Motor neuron (in vitro differentiated cells): ENCODE measurements around the gene ARHGAP40. TPM values are rescaled to one million over a fixed set of nuclear protein-coding genes. Genes with fewer than 3 reads are reported as not detected.
A peak's percentile ranks its signal among the peaks of the same experiment; 100 is the strongest.

Source experiments
- ATAC-seq, 8 experiments: fragments of 200-7000 bp; cut with Tn5 transposase; replicated peaks in 6 of 8; 2 replicates each; pipeline ENCODE4 v1.8.0; 2021; ENCODE audit warnings: mild to moderate bottlenecking in 8 of 8, moderate library complexity in 8 of 8
- H3K27ac ChIP-seq, 2 donors: fragments of 250-450 bp; sonication (Bioruptor Pico); 2 replicates each; pipeline ENCODE4 v1.9.0; 2021; ENCODE audit warnings: antibody characterized with exemption in 2 of 2, mild to moderate bottlenecking in 2 of 2, moderate library complexity in 1 of 2
- H3K4me1 ChIP-seq, 2 donors: fragments of 250-450 bp; sonication (Bioruptor Pico); replicated peaks in 1 of 2; 2 replicates each; pipeline ENCODE4 v1.6.1; 2021; ENCODE audit warnings: antibody characterized with exemption in 2 of 2, mild to moderate bottlenecking in 2 of 2, moderate library complexity in 1 of 2
- H3K4me3 ChIP-seq, 5 donors: fragments of 250-450 bp; sonication (Bioruptor Pico); 2 replicates each; pipeline ENCODE4 v1.9.0; 2021; ENCODE audit warnings: antibody characterized with exemption in 5 of 5, mild to moderate bottlenecking in 5 of 5, moderate library complexity in 4 of 5
- WGBS, 10 experiments: fragments of 450-650 bp; shearing (Covaris generic); methylation state at CpG; one replicate each; pipeline ENCODE4 v1.0.0; 2022; 5-methylcytosine and 5-hydroxymethylcytosine counted together
- in situ Hi-C, 9 experiments: fragments of 400-800 bp; cut with MboI; loops; one replicate each; pipeline ENCODE4 v1.15.0; 2021; ENCODE audit warnings: low sequenced_read_pairs in 9 of 9, low pct_unique_long_range_greater_than_20kb in 2 of 9; ENCODE audit not compliant: unreplicated experiment in 9 of 9
- total RNA-seq, 8 experiments: library from RNA; unstranded; fragments of 300-600 nt; gene quantifications; 2 replicates each; pipeline versions ENCODE4 v1.2.3 to v1.2.4, GENCODE V29; 2022

ARHGAP40 gene
- total RNA-seq, 8 experiments from 2014 or later, result 0.21 to 0.95 TPM; not detected in 6

DNA sequence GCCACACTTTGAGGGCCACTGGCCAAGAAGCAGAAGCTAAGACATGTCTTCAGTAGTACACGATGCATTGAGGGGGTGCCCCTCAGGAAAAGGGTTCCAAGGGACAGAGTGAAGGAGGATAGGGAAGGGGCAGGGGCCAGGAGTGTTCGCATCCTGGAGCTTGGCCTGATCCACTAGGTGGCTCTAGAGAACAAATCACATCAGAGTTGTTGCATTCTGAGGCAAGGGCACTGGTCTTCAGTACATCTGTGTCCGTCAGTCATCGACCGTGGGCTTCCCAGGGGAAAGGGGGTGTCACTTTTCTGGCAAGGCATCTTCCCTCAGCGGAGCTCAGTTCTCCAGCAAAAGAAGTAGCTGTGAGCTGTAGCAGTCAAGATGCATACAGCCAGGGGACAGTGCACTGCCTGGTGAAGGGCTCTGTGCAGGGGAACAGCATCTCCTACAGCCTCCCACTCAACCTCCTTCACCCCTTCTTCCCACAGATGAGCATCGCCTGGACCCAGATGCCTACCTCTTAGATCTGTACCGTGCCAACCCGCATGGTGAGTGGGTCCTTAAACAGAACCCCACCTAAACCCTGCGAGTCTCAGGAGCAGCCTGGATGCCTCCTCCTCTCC, 47.8 kb downstream of the ARHGAP40 start:
- in situ Hi-C loops, result loop anchor here in 7 of 9 experiments (10.0 to 25.0 kb wide), 4 partner anchors 85 to 245 kb away; partner anchors contain the start of gene ACTR5 (in 6 of the 7)
- Histone ChIP-seq H3K4me3 (no peak overlapping the region), H3K4me1 (no peaks in the 10 kb centered on the region), H3K27ac (no peak overlapping the region)
- ATAC-seq, result peak; percentile 55 to 78 (median 69)
- WGBS, 10 experiments, result 0 to 30% (median 0%) methylated on average over 1 to 6 of the region's 10 CpGs; no CpG with 5 or more reads in 2 of the 10 experiments

DNA sequence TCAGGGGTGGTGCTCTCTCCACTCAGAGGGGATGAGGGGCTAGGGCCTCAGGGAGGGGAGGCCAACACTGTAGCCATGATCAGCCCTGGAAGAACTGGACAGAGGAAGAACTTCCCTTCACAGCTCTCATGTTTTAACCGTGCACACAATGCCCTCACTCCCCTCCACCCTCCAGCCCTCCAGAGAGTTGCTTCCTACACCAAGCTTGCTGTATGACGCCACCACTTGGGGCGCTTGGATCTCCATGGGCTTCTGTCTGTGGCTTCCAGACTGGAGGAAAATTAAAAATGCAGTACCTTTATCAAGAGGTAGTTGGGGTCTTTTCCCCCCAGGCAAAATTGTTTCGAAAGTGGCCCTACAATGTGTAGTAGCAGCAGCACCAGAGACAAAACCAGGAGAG, 48.4 kb downstream of the ARHGAP40 start:
- no peaks in the 10 kb centered on the region for H3K4me1 ChIP-seq
- no peak overlapping the region for H3K4me3 ChIP-seq
- H3K27ac ChIP-seq, result no peak overlapping the region
- ATAC-seq, result no peak
- in situ Hi-C loops, result loop anchor here in 1 of 9 experiments (25.0 kb wide), 1 partner anchor 387 kb away; no protein-coding TSS in a partner anchor
- WGBS, 10 experiments, result 0 to 53% (median 23%) methylated on average over 1 to 2 of the region's 4 CpGs; no CpG with 5 or more reads in 6 of the 10 experiments

DNA sequence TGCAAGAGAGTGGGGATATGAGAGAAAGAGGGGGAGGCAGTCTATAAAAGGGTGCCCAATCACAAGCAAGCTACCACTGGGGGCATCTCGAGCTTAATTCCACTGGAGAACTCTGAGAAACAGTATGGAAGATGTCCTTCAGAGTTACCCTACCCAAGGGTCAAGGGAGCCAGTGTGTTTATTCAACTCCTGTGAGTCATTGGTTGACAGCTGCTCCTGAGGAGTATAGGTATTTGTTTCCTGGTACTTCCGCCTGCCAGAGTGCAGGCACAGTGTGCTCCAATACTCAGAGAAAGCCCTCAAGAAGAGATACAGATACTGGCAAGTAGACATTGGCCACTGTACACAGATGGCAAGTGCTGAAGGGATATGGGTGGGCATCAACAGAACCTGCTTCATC, 49.5 kb downstream of the ARHGAP40 start:
- Histone ChIP-seq H3K27ac (no peak overlapping the region), H3K4me1 (no peaks in the 10 kb centered on the region), H3K4me3 (no peak overlapping the region)
- in situ Hi-C loops, result loop anchor here in 1 of 9 experiments (25.0 kb wide), 1 partner anchor 386 kb away; no protein-coding TSS in a partner anchor
- 0 to 80% (median 0%) methylated on average over 1 to 2 of the region's 2 CpGs; no CpG with 5 or more reads in 3 of the 10 experiments for WGBS, 10 experiments
- no peak for ATAC-seq

DNA sequence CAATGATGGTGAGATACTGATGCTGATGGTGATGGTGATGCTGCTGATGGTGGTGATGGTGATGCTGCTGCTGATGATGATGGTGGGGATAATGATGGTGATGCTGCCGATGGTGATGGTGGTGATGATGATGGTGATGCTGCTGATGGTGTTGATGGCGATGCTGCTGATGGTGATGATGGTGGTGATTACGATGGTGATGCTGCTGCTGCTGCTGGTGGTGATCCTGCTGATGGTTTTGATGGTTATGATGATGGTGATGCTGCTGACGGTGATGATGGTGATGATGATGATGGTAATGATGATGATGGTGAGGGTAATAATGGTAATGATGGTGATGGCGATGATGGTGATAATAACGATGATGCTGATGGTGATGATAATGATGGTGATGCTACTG, 50.0 kb downstream of the ARHGAP40 start:
- 28 to 92% (median 88%) methylated on average over 2 to 6 of the region's 6 CpGs; no CpG with 5 or more reads in 3 of the 10 experiments for WGBS, 10 experiments
- Histone ChIP-seq H3K27ac (no peak overlapping the region), H3K4me3 (no peak overlapping the region), H3K4me1 (no peaks in the 10 kb centered on the region)
- no peak for ATAC-seq
- in situ Hi-C loops, result loop anchor here in 1 of 9 experiments (25.0 kb wide), 1 partner anchor 386 kb away; no protein-coding TSS in a partner anchor

DNA sequence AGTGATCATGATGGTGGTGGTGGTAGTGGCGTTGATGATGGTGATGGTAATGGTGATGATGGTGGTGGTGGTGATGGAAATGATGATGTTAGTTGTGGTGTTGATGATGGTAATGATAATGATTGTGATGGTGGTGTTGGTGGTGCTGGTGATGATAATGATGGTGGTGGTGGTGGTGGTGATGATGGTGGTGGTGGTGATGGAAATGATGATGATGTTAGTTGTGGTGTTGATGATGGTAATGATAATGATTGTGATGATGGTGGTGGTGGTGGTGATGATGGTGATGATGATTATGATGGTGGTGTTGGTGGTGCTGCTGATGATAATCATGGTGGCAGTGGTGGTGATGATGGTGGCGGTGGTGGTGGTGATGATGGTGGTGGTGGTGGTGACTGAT, 51.4 kb downstream of the ARHGAP40 start:
- WGBS, 10 experiments, result 20 to 100% (median 73%) methylated on average over 1 to 2 of the region's 2 CpGs; no CpG with 5 or more reads in 4 of the 10 experiments
- Histone ChIP-seq H3K27ac (no peak overlapping the region), H3K4me3 (no peak overlapping the region), H3K4me1 (no peaks in the 10 kb centered on the region)
- in situ Hi-C loops, result loop anchor here in 1 of 9 experiments (25.0 kb wide), 1 partner anchor 384 kb away; no protein-coding TSS in a partner anchor
- ATAC-seq, result no peak

DNA sequence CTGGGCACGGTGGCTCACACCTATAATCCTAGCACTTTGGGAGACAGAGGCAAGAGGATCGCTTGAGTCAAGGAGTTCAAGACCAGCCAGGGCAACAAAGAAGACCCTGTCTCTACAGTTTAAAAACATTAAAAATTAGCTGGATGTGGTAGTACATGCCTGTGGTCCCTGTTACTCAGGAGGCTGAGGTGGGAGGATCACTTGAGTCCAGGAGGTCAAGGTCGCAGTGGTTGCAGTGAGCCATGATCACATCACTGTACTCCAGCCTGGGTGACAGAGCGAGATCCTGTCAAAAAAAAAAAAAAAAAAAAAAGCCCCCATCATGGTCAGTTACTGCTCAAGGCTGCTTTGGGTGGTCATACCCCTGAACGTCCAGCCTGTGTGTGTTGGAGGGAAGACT, 55.8 kb downstream of the ARHGAP40 start:
- 20 to 92% (median 73%) methylated on average over 1 to 3 of the region's 5 CpGs; no CpG with 5 or more reads in 4 of the 10 experiments for WGBS, 10 experiments
- Histone ChIP-seq H3K27ac (no peak overlapping the region), H3K4me1 (peaks cover 0 to 6% of the 10 kb centered on the region in 2 donors), H3K4me3 (no peak overlapping the region)
- no peak for ATAC-seq
- in situ Hi-C loops, result loop anchor here in 1 of 9 experiments (25.0 kb wide), 1 partner anchor 380 kb away; no protein-coding TSS in a partner anchor

DNA sequence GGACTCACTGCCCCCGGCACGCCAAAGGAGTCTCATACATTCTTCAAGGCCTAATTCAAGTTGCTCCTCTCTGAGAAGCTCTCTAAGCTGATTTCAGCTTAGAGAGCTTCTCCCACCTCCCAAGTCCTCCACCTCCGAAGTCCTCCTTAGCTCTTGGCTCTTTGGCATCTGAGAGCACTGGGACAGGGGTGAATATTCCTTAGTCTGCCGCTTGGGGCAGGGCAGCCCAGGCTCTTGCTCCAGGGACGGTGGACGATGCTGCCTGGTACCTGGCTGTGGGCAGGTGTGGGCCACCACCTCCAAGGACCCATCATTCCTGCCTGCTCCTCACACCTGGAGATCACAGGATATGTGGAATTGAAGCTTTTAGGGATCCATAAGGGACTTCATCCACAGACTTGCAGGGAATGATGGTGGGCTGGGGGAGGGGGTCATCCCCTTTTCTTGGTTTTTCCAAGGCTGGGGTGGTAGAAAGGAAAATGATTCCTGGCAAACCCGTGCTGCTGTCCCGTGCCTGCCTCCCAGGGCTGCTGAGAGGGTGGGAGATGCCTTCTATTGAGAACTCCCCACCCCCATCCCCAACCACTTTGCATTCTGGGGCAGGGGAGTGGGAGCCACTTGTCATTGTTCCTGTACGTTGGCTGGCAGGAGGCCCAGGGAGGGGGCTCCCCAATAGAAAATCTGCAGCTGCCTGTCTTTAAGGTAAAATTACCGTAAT, 57.4 kb downstream of the ARHGAP40 start:
- no peak overlapping the region for H3K4me3 ChIP-seq

DNA sequence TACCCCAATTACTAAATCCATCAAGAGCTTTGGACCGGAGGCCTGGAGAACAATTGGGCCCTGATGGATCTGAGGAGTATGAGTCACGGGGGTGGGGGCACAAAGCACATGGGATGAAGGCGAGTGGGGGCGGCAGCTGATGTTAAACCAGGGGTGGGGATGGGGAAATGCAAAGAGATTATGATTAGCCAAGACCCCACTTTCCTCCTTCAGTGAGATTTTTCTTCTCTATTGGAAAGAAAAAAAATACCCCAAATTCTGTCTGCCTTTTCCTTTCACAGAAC, 57.9 kb downstream of the ARHGAP40 start:
- Histone ChIP-seq H3K4me3 (no peak overlapping the region), H3K4me1 (peaks cover 0 to 6% of the 10 kb centered on the region in 2 donors), H3K27ac (no peak overlapping the region)
- in situ Hi-C loops, result loop anchor here in 1 of 9 experiments (25.0 kb wide), 1 partner anchor 378 kb away; no protein-coding TSS in a partner anchor
- 20 to 54% (median 40%) methylated on average over 1 to 3 of the region's 4 CpGs; no CpG with 5 or more reads in 6 of the 10 experiments for WGBS, 10 experiments
- peak in 1 of 8 experiments; percentile 7 for ATAC-seq

More for the DNA sequence above, 57.4 kb downstream of the ARHGAP40 start:
- in situ Hi-C loops, result loop anchor here in 1 of 9 experiments (25.0 kb wide), 1 partner anchor 378 kb away; no protein-coding TSS in a partner anchor
- peak; percentile 79 to 92 (median 83) for ATAC-seq
- WGBS, 10 experiments, result 6 to 40% (median 25%) methylated on average over 1 to 5 of the region's 10 CpGs; no CpG with 5 or more reads in 5 of the 10 experiments
- no peak overlapping the region for H3K27ac ChIP-seq
- H3K4me1 ChIP-seq, result peaks cover 0 to 6% of the 10 kb centered on the region in 2 donors

DNA sequence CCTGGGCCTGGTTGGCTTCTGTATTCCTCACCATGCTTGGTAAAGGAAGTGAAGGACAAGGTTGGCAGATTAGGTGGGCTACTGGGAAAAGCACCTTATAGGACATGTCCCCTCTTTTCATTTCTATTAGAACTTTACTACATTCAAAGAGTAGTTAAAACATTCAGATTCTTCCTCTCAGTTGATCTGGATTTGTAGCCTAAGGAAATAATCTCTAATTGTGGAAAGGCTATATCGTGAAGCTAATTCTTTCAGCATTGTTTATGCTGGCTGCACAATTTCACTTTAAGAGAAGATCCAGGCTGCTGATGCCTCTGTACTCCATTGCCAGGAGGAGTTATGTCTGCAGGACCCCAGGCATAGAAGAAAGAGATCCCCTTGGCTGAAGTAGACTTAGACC, 58.8 kb downstream of the ARHGAP40 start:
- H3K4me1 ChIP-seq, result peaks cover 4 to 6% of the 10 kb centered on the region in 2 donors
- no peak for ATAC-seq
- H3K4me3 ChIP-seq, result no peak overlapping the region
- 20 to 100% (median 50%) methylated on average over 1 of the region's 1 CpG; no CpG with 5 or more reads in 2 of the 10 experiments for WGBS, 10 experiments
- in situ Hi-C loops, result loop anchor here in 1 of 9 experiments (25.0 kb wide), 1 partner anchor 377 kb away; no protein-coding TSS in a partner anchor
- no peak overlapping the region for H3K27ac ChIP-seq

DNA sequence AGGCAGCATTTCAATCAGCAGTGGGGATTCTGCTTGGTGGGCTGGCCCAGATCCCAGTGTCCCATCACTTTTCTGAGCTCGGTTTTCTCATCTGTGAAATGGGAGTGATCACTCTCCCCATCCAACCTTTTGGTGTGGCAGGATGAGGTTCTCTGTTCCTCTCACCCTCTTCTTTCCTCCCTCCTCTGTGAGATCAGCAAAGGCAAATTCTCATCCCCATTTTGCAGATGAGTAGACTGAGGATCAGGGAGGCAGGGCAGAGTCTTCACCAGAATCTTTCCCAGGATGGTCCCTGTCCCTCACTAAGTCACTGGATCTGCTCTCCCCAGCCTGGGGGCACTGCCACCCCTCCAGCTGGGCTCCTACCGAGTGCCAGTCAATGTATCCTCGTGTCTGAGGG, 62.1 kb downstream of the ARHGAP40 start:
- Histone ChIP-seq H3K27ac (no peak overlapping the region), H3K4me1 (peaks cover 14 to 16% of the 10 kb centered on the region in 2 donors), H3K4me3 (no peak overlapping the region)
- no peak for ATAC-seq
- in situ Hi-C loops, result loop anchor here in 1 of 9 experiments (25.0 kb wide), 1 partner anchor 374 kb away; no protein-coding TSS in a partner anchor
- WGBS, 10 experiments, result 0 to 84% (median 20%) methylated on average over 1 to 3 of the region's 3 CpGs; no CpG with 5 or more reads in 3 of the 10 experiments

DNA sequence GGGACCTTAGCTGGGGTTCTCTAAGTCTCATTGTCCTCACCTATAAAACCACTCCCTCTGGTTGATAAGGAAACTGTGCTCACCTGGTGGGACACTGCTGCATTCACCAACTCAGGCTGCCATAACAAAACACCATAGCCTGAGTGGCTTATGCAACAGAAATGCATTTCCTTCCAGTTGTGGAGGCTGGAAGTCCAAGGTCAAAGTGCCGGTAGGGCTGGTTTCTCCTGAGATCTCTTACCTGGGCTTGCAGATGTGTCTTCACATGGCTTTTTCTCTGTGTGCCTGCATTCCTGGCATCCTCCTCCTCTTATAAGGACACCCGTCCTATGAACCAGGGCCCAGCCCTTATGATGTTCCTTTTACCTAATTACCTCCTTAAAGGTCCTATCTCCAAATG, 62.7 kb downstream of the ARHGAP40 start:
- in situ Hi-C loops, result loop anchor here in 1 of 9 experiments (25.0 kb wide), 1 partner anchor 373 kb away; no protein-coding TSS in a partner anchor
- WGBS, 10 experiments, result 0 to 100% (median 83%) methylated on average over 1 to 2 of the region's 2 CpGs; no CpG with 5 or more reads in 5 of the 10 experiments
- no peak for ATAC-seq
- Histone ChIP-seq H3K27ac (no peak overlapping the region), H3K4me1 (peaks cover 13 to 14% of the 10 kb centered on the region in 2 donors), H3K4me3 (no peak overlapping the region)

DNA sequence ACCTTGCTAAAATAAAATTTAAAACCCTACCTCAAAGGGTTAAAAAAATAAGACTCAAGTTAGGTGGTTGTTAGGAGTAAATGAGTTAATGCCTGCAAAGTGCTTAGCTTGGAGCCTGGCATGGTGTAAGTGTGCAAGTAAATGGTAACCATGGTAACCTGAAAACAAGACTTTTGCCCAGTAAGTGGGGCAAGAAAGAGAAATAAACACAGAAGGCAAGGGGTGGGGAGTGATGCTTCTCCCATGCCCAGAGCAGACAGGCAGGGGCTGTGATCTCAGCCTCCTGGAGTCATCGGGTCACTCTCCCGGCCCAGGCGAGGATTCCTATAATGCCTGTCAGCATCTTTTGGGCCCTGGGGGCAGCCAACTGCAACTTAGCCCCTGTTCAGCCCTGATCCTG, 63.5 kb downstream of the ARHGAP40 start:
- peak in 2 of 8 experiments; percentile 20 to 40 for ATAC-seq
- H3K4me1 ChIP-seq, result peaks cover 10 to 14% of the 10 kb centered on the region in 2 donors
- 4 to 50% (median 39%) methylated on average over 2 to 3 of the region's 3 CpGs; no CpG with 5 or more reads in 4 of the 10 experiments for WGBS, 10 experiments
- H3K27ac ChIP-seq, result no peak overlapping the region
- no peak overlapping the region for H3K4me3 ChIP-seq
- in situ Hi-C loops, result loop anchor here in 1 of 9 experiments (25.0 kb wide), 1 partner anchor 372 kb away; no protein-coding TSS in a partner anchor
